HG03097 (cell line): ENCODE results near the gene RAB24.

ENCODE experiments used
- ATAC-seq: cut with Tn5 transposase; IDR thresholded peaks from one replicate; pipeline ENCODE4 v1.9.1; 2021; ENCODE audit not compliant: unreplicated experiment, low FRiP score

RAB24 gene

DNA sequence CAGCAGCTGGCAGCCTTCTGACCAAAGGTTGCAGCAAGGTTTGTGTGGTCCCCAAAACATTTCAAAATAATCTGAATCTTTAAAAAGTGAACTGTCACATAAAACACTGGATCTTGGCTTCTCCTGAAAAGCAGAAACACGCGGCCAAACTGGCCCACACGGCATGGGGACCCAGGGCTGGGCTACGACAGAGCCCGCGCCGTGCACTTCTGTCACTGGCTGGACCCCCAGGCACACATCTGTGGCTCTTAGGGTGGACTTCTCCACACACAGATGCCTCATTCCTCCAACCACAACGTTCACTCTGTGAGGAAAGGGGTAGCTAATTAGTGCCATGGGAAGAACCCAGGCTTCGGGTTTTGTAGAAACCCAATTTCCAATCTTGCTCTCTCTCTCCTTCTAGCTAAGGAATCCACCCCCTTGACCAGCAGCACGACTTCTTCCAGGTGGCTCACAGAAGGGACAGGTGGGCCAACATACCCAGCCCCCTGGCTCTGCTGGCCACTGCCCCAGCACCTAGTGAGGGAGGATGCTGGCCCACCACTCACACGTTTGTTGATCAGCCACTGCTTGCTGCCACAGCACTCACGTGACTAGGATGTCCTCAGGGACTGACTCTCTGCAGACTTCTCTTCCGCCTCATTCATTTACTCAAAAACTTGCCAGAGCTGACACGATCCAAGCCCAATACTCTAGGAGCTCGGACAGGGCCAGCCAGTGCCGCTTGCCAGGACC is 30.1 kb upstream of the RAB24 start:
- no peak for ATAC-seq

- ATAC-seq = no peak
Measured at GRCh38 chr5:177332896-177333260, 29.4 kb upstream of the RAB24 start.

GRCh38 chr5:177332031-177332895 is 28.7 kb upstream of the RAB24 start:
- no peak for ATAC-seq

GRCh38 chr5:177330991-177331842 is 27.7 kb upstream of the RAB24 start:
- no peak for ATAC-seq

GRCh38 chr5:177329883-177330282 is 26.4 kb upstream of the RAB24 start:
- no peak for ATAC-seq

DNA sequence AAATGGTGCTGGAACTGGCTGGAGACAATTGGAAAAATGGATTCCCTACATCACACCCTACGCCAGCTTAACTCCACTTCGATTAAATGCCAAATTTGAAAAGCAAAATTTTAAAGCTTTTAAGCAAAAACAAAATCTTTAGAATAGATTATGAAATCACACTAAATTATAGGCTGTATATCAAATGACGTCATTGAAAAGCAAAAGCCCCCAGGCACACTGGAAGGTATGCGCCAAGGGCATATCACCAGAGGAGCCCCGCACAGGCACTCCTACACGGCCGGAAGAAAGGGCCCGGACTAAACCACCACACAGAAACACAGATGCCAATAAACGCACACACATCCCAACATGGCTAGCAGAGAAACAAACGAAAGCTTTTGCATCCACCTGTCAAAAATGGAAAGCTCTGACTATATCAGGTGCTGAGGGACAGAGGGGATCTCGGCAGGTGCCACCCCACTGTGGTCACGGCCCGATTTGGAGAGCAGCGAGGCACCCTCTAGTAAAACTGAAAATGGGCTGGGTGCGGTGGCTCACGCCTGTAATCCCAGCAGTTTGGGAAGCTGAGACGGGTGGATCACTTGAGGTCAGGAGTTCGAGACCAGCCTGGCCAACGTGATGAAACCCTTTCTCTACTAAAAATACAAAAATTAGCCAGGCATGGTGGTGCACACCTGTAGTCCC is 25.2 kb upstream of the RAB24 start:
- no peak for ATAC-seq

DNA sequence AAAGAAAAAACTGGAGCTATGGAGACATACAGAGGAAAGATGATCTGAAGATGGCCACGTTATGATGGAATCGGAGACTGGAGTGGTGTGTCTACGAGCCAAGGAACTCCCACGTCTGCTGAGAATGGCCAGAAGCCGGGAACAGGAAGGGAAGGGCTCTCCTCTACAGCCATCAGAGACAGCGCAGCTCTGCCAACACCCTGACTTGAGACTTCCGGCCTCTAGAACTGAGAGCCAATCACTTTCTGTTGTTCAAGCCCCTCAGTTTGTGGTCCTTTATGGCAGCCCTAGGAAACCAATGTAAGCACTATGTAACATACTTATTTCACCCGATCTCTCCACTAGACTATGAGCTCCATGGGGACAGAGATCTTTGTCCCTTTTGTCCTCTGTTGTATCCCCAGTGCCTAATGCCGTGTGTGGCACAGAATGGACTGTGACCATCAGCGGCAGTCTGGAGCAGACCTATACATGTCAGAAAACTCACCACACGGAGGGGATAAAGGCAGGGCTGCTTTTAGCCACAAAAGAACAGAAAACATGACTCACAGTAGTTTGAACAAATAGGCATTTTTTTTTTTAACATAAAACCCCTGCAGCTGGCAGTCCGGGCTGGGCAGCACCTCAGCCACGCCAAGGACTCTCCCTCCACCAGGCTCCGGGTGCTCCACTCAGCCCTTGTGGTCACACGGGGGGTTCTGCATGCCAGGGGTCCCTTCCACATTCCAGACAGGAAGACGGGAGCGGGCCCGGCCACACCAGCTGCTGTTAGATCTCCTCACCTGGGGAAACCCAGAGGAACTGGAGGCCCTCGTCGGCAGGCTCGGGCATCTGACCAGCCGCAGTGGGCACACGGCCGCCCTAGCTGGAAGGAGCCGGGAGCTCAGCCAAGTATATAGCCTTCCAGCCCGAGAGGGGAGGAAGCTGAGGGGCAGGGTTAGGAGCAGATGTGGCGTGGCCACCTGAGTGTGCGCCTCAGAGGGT is 24.3 kb upstream of the RAB24 start:
- ATAC-seq = no peak

GRCh38 chr5:177325868-177326381 is 22.4 kb upstream of the RAB24 start:
- ATAC-seq = no peak

DNA sequence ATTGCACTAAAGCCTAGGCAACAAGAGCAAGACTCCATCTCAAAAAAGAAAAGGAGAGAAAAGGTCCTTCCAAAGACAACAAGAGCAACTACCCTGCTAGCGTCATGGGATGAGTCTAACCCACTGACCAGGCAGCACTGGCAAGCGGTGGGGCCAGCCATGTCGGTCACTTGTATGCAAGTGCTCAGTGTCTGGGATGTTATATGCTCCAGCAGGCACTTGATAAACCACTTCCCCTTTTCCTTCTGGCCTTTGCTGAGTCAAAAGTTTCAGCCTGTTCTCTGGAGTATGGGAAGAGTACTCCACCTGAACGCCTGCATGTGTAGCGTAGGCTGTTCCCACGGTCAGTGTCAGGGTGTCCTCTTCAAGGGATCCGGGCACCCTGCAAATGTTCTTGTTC is 17.4 kb upstream of the RAB24 start:
- ATAC-seq = no peak

- no peak for ATAC-seq
Measured at GRCh38 chr5:177319913-177320588, 16.5 kb upstream of the RAB24 start.

DNA sequence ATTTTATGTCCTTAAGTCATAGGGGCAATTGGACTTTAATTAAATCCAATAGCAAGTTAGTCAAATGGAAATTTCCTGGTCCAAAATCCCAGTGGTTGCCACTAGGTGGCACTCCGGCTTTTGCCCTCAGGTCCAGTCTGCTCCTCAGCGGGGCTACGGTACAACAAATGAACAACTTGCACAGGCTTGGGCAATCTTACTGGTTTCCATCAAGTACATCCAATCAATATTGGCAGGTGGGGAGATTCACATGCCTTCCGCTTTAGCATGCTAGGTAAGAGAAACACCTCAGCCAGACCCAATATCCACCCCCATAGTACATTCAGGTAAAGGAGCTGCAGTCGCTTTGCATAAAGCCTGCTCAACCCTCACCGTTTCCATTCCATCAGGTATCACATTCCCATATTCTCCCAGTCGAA is 14.4 kb upstream of the RAB24 start:
- no peak for ATAC-seq

DNA sequence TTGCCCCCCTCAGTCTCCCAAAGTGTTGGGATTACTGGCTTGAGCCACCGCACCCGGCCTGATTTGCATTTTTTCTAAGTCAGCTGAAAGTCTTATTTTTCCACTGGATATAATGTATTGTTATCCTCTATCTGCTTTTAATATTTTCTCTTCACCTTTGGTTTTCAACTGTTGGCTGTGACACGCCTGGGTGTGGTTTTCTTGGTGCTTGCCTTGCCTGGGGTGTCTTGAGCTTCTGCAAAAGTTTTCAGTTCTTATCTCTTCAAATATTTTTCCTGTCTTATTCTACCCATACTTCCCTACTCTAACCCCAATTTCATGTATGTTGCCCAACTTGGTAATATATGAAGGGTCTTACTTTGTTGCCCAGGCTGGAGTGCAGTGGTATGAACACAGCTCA is 12.5 kb upstream of the RAB24 start:
- ATAC-seq = no peak

DNA sequence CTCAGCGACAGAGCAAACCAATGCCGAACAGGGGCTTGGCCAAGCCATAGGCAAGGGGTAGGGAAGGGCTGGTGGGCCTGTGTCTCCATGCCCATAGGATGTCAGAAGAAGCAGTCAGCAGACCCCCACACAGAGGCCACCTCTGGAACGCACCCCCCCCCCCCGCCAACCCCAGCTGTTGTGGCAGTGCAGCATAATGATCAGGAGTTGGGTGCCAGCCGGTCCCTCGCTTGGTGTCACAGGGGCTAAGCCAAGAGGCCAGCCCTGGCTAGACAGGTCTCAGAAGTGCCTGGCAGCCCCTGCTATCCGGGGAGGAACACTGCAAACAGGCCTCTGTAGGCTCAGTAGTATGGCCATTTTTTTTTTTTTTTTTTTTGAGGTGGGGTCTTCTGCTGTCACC is 11.9 kb upstream of the RAB24 start:
- ATAC-seq = no peak

DNA sequence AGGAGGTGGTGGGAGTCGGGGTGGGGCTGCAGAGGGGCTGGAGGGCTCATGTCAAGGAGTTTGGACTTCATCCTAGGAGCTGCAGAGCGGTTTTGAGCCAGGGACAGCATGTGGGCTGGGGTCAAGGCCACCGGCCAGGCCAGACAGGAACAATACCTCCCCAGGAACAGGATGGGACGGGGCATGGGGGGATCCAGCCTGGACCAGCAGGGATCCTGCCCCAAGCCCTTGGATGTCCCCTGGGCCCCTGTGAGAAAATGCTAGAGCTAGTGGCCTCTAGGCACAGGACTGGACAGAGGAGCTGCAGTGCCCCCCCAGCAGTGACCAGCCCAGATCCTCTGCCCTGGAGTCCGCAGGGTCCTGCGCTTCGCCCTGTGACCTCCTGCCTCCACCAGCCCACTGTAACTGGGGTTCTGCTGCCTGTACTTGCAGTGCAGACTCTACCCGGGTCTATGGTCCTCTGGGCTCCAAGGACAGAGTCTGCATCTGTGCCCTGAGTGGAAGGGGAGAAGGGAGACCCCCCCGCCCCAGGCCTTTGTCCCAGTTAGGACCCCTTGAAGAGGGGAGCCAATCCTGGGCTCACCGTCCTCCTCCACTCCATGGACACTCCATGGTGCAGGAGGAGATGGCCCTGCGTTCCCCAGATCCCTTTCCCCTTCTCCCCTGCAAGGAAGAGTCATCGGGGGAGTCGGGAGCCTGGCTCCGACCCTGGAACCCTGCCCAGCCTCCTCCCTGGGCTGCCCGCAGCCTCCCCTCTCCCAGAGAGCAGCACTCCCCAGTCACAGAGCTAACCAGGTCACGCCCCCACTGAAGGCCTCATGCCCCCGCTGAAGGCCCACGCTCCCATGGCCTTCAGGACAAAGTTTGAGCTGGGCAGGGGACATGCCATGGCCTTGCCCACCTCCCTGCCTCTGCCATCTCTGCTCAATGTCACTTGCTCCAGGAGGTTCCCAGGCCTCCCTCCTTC is 11.1 kb upstream of the RAB24 start:
- no peak for ATAC-seq

GRCh38 chr5:177313561-177314259 is 10.2 kb upstream of the RAB24 start:
- ATAC-seq = no peak

- peak; percentile 21 for ATAC-seq
Measured at GRCh38 chr5:177312649-177313181, 9.2 kb upstream of the RAB24 start.
